ENCODE data around the gene PGAM1. TPM values are rescaled to one million over a fixed set of nuclear protein-coding genes. Genes with fewer than 3 reads are reported as not detected.

The PGAM1 gene
- total and polyA plus RNA-seq, 9 of the 15 experiments (the other 6 are each of a cell fraction or from before 2014, with no cell fraction given): 40.3 to 559 (median 269) TPM

DNA sequence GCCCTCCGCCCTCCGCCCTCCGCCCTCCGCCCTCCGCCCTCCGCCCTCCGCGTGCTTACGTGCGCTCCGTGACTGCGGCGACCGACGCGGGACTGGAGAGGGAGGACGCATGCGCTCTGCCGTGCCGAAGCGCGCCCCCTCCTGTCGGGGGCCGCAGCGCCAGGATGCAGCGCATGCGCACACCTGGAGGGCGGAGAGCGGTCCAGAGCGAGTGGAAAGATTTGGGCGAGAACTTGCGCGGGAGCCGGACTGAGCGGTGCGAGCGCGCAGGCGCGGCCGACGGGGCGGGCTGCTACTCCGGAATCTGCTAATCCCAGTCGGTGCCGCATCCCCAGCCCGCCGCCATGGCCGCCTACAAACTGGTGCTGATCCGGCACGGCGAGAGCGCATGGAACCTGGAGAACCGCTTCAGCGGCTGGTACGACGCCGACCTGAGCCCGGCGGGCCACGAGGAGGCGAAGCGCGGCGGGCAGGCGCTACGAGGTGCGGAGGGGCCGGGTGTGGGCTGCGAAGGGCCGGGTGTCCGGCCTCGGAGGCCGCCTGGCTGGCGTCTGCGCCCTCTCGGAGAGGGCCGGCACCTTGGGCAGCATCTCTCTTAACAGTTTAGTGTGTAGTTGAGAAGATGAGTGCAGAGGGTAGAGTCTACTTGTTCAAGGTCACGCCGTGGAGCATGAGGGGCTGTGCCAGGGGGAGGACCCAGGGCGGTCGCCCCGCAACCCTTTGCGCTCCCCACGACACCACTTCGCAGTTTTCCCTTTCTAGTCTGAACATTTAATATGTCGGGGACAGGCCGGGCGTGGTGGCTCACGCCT is at the start of gene PGAM1 (continued):
- TF ChIP-seq, protein P1, sequence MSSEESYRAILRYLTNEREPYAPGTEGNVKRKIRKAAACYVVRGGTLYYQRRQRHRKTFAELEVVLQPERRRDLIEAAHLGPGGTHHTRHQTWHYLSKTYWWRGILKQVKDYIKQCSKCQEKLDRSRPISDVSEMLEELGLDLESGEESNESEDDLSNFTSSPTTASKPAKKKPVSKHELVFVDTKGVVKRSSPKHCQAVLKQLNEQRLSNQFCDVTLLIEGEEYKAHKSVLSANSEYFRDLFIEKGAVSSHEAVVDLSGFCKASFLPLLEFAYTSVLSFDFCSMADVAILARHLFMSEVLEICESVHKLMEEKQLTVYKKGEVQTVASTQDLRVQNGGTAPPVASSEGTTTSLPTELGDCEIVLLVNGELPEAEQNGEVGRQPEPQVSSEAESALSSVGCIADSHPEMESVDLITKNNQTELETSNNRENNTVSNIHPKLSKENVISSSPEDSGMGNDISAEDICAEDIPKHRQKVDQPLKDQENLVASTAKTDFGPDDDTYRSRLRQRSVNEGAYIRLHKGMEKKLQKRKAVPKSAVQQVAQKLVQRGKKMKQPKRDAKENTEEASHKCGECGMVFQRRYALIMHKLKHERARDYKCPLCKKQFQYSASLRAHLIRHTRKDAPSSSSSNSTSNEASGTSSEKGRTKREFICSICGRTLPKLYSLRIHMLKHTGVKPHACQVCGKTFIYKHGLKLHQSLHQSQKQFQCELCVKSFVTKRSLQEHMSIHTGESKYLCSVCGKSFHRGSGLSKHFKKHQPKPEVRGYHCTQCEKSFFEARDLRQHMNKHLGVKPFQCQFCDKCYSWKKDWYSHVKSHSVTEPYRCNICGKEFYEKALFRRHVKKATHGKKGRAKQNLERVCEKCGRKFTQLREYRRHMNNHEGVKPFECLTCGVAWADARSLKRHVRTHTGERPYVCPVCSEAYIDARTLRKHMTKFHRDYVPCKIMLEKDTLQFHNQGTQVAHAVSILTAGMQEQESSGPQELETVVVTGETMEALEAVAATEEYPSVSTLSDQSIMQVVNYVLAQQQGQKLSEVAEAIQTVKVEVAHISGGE (CRISPR knock-in tag; IDR thresholded peaks at IDR 0.05): 0 out of 6 replicates have a peak, but pooled peaks of 1 of the 3 experiments have one; percentile 32
- TF ChIP-seq, protein P2, sequence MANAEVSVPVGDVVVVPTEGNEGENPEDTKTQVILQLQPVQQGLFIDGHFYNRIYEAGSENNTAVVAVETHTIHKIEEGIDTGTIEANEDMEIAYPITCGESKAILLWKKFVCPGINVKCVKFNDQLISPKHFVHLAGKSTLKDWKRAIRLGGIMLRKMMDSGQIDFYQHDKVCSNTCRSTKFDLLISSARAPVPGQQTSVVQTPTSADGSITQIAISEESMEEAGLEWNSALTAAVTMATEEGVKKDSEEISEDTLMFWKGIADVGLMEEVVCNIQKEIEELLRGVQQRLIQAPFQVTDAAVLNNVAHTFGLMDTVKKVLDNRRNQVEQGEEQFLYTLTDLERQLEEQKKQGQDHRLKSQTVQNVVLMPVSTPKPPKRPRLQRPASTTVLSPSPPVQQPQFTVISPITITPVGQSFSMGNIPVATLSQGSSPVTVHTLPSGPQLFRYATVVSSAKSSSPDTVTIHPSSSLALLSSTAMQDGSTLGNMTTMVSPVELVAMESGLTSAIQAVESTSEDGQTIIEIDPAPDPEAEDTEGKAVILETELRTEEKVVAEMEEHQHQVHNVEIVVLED (CRISPR knock-in tag; IDR thresholded peaks at IDR 0.05): peak; percentile 89
- TF ChIP-seq, protein P3, sequence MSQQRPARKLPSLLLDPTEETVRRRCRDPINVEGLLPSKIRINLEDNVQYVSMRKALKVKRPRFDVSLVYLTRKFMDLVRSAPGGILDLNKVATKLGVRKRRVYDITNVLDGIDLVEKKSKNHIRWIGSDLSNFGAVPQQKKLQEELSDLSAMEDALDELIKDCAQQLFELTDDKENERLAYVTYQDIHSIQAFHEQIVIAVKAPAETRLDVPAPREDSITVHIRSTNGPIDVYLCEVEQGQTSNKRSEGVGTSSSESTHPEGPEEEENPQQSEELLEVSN (IDR thresholded peaks at IDR 0.05; ENCODE audit: borderline replicate concordance in 1 of 2, extremely low read depth in 1 of 2, insufficient read depth in 1 of 2, insufficient read length in 1 of 2, low read depth in 1 of 2, low read length in 1 of 2, poor library complexity in 1 of 2, severe bottlenecking in 1 of 2): peak; percentile 38 to 76
- TF ChIP-seq, protein P4, sequence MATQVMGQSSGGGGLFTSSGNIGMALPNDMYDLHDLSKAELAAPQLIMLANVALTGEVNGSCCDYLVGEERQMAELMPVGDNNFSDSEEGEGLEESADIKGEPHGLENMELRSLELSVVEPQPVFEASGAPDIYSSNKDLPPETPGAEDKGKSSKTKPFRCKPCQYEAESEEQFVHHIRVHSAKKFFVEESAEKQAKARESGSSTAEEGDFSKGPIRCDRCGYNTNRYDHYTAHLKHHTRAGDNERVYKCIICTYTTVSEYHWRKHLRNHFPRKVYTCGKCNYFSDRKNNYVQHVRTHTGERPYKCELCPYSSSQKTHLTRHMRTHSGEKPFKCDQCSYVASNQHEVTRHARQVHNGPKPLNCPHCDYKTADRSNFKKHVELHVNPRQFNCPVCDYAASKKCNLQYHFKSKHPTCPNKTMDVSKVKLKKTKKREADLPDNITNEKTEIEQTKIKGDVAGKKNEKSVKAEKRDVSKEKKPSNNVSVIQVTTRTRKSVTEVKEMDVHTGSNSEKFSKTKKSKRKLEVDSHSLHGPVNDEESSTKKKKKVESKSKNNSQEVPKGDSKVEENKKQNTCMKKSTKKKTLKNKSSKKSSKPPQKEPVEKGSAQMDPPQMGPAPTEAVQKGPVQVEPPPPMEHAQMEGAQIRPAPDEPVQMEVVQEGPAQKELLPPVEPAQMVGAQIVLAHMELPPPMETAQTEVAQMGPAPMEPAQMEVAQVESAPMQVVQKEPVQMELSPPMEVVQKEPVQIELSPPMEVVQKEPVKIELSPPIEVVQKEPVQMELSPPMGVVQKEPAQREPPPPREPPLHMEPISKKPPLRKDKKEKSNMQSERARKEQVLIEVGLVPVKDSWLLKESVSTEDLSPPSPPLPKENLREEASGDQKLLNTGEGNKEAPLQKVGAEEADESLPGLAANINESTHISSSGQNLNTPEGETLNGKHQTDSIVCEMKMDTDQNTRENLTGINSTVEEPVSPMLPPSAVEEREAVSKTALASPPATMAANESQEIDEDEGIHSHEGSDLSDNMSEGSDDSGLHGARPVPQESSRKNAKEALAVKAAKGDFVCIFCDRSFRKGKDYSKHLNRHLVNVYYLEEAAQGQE (IDR thresholded peaks at IDR 0.05; ENCODE audit: borderline replicate concordance): peak; percentile 11; the same call in 1 of the 2 replicates
- TF ChIP-seq, protein P4 (CRISPR knock-in tag; IDR thresholded peaks at IDR 0.05; ENCODE audit: low read depth): 0 out of 2 replicates have a peak, but pooled peaks have one; percentile 39
- TF ChIP-seq POLR2G (IDR thresholded peaks at IDR 0.05; ENCODE audit: low read depth, low read length) (peak; percentile 87), CREM (IDR thresholded peaks at IDR 0.05; ENCODE audit: low read depth) (peak; percentile 79)
- TF ChIP-seq, protein P5, sequence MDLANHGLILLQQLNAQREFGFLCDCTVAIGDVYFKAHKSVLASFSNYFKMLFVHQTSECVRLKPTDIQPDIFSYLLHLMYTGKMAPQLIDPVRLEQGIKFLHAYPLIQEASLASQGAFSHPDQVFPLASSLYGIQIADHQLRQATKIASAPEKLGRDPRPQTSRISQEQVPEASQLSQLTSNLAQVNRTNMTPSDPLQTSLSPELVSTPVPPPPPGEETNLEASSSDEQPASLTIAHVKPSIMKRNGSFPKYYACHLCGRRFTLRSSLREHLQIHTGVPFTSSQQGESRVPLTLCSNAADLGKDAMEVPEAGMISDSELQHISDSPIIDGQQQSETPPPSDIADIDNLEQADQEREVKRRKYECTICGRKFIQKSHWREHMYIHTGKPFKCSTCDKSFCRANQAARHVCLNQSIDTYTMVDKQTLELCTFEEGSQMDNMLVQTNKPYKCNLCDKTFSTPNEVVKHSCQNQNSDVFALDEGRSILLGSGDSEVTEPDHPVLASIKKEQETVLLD (IDR thresholded peaks at IDR 0.05): peak; percentile 97

Measured in K562 (cell line).